Endothelial cell of umbilical vein (primary cell): Measurements from ENCODE around the gene PRPSAP1. TPM values are rescaled to one million over a fixed set of nuclear protein-coding genes. Genes with fewer than 3 reads are reported as not detected.

Experiments used
- BruUV-seq: library from RNA; stranded (reverse); fragments of 400-500 nt; replicated peaks from 2 replicates; lab custom pipeline; 2021; lab: Mats Ljungman, UMichigan
- CTCF ChIA-PET: fragments of 300-600, 350-600 bp; sonication (Branson Sonifier 250); formaldehyde crosslinking; loops from one replicate; lab custom pipeline; 2021; ENCODE audit warnings: antibody characterized with exemption, inconsistent platforms; lab: Charles Lee
- POLR2A ChIA-PET: fragments of 300-600, 350-600 bp; sonication (Branson Sonifier 250); formaldehyde crosslinking; loops from one replicate; lab custom pipeline; 2021; ENCODE audit warnings: antibody characterized with exemption, inconsistent platforms; lab: Charles Lee
- DNase-seq: peaks from one replicate; pipeline ENCODE4 v3.0.0-alpha.2; 2011; ENCODE audit warnings: low read depth, low spot score
- FAIRE-seq: peaks from 2 replicates; lab custom pipeline; 2011; peaks lifted over from hg19 to GRCh38; lab: Jason Lieb, UNC
- H2AFZ ChIP-seq: 2 replicates; pipeline ENCODE4 v1.6.0; 2012; ENCODE audit warnings: low read depth, low read length, control low read depth, inconsistent platforms
- H3K27ac ChIP-seq: 2 replicates; pipeline ENCODE4 v1.5.1; 2011; ENCODE audit warnings: low read depth, mild to moderate bottlenecking, control low read depth, low read length, moderate library complexity; ENCODE audit not compliant: insufficient read depth
- H3K27me3 ChIP-seq, 2 experiments: 2 replicates each; pipeline versions ENCODE4 v1.6.0 to v1.6.1; 2011; ENCODE audit warnings: low read length in 2 of 2, mixed read lengths in 1 of 2; ENCODE audit not compliant: control insufficient read depth in 2 of 2, insufficient read depth in 2 of 2
- H3K36me3 ChIP-seq, 2 experiments: 2 replicates in 1 of 2; 3 replicates in 1 of 2; pipeline ENCODE4 v1.5.1; 2011; ENCODE audit warnings: low read length in 2 of 2, mild to moderate bottlenecking in 1 of 2, moderate library complexity in 1 of 2; ENCODE audit not compliant: control insufficient read depth in 2 of 2, insufficient read depth in 2 of 2; ENCODE audit errors: extremely low read depth in 1 of 2
- H3K4me1 ChIP-seq: 3 replicates; pipeline ENCODE4 v1.5.1; 2011; ENCODE audit warnings: mild to moderate bottlenecking, low read length; ENCODE audit not compliant: control insufficient read depth, insufficient read depth; ENCODE audit errors: extremely low read depth
- H3K4me2 ChIP-seq: 2 replicates; pipeline ENCODE4 v1.6.1; 2011; ENCODE audit warnings: low read length, control low read depth, mixed read lengths; ENCODE audit not compliant: insufficient read depth
- H3K4me3 ChIP-seq, 3 experiments: fragments of 200-600 bp in 1 of 3; sonication (generic), shearing (Covaris generic) in 1 of 3; replicated peaks in 1 of 3; 2 replicates each; pipeline ENCODE4 v1.5.1; 2011 to 2016; ENCODE audit warnings: control low read depth in 3 of 3, low read length in 3 of 3, mild to moderate bottlenecking in 2 of 3, inconsistent platforms in 1 of 3, low read depth in 1 of 3, moderate library complexity in 1 of 3; ENCODE audit not compliant: insufficient read depth in 1 of 3
- H3K79me2 ChIP-seq: 2 replicates; pipeline ENCODE4 v1.6.0; 2012; ENCODE audit warnings: low read length, inconsistent platforms; ENCODE audit not compliant: control insufficient read depth, insufficient read depth
- H3K9ac ChIP-seq: replicated peaks from 2 replicates; pipeline ENCODE3; 2011; ENCODE audit warnings: low read length, control low read depth; ENCODE audit not compliant: insufficient read depth; ENCODE audit errors: extremely low read depth
- H3K9me1 ChIP-seq: replicated peaks from 3 replicates; pipeline ENCODE4 v1.6.0; 2011; ENCODE audit warnings: mild to moderate bottlenecking, low read length; ENCODE audit not compliant: control insufficient read depth, insufficient read depth; ENCODE audit errors: extremely low read depth
- H3K9me3 ChIP-seq: replicated peaks from 2 replicates; pipeline ENCODE4 v1.5.1; 2012; ENCODE audit warnings: low read length, inconsistent platforms; ENCODE audit not compliant: control insufficient read depth, insufficient read depth
- H4K20me1 ChIP-seq: replicated peaks from 2 replicates; pipeline ENCODE3; 2011; ENCODE audit warnings: mild to moderate bottlenecking, low read length; ENCODE audit not compliant: control insufficient read depth, insufficient read depth; ENCODE audit errors: extremely low read depth
- CTCF ChIP-seq, 2 donors: IDR thresholded peaks; 1 replicate in 1 of 2; 2 replicates in 1 of 2; pipeline ENCODE4 v1.5.1; 2011; ENCODE audit warnings: low read length in 2 of 2, mild to moderate bottlenecking in 2 of 2, moderate library complexity in 2 of 2, control low read depth in 1 of 2, inconsistent platforms in 1 of 2, low read depth in 1 of 2; ENCODE audit not compliant: insufficient read depth in 1 of 2; ENCODE audit errors: extremely low read depth in 1 of 2
- EZH2 ChIP-seq: IDR thresholded peaks from 2 replicates; pipeline ENCODE4 v1.6.1; 2012; ENCODE audit warnings: borderline replicate concordance, low read depth, mild to moderate bottlenecking, moderate library complexity, low read length, inconsistent platforms; ENCODE audit not compliant: severe bottlenecking
- FOS ChIP-seq: IDR thresholded peaks from 2 replicates; pipeline ENCODE4 v1.6.1; 2011; ENCODE audit warnings: mild to moderate bottlenecking, low read length, moderate library complexity, borderline replicate concordance; ENCODE audit not compliant: insufficient read depth
- MYC ChIP-seq: IDR thresholded peaks from one replicate; pipeline ENCODE4 v1.6.1; 2011; ENCODE audit warnings: mild to moderate bottlenecking, low read depth, low read length
- POLR2AphosphoS5 ChIP-seq: IDR thresholded peaks from 2 replicates; pipeline ENCODE4 v1.6.1; 2012; ENCODE audit warnings: low read depth, mild to moderate bottlenecking, control low read depth, low read length, moderate library complexity; ENCODE audit not compliant: insufficient read depth
- dilution Hi-C: fragments of 300-500 bp; cut with MboI; formaldehyde crosslinking; loops from one replicate; pipeline ENCODE4 v1.15.0; 2019; ENCODE audit warnings: low sequenced_read_pairs; ENCODE audit not compliant: extremely low pct_ligation_motif_present
- intact Hi-C: fragments of 100-400 bp; cut with micrococcal nuclease; formaldehyde crosslinking; loops from one replicate; pipeline ENCODE4 v1.10.0; 2022
- polyA plus RNA-seq, 4 experiments: library from polyadenylated mRNA; depleted of rRNA in 3 of 4; stranded (reverse) in 3 of 4; unstranded in 1 of 4; fragments of >200 nt; gene quantifications; 2 replicates each; pipeline versions ENCODE4 v1.2.1 to v1.2.3, GENCODE V29; 2011 to 2012; ENCODE audit warnings: missing spikeins in 1 of 4
- total RNA-seq: library from RNA; stranded (reverse); gene quantifications from 2 replicates; pipeline ENCODE4 v1.2.3, GENCODE V29; 2021
- TF ChIP-seq, protein P1 (sequence below): IDR thresholded peaks from 2 replicates; pipeline ENCODE4 v1.6.1; 2011; ENCODE audit not compliant: insufficient read depth, insufficient read length

The PRPSAP1 gene
- total and polyA plus RNA-seq, 2 donors (not counting 3 experiments of a cell fraction or from before 2014, with no cell fraction given), result 90.2 to 123 TPM

GRCh38 chr17:76367642-76368041, 13.9 kb upstream of the PRPSAP1 start:
- TF ChIP-seq, protein P1, sequence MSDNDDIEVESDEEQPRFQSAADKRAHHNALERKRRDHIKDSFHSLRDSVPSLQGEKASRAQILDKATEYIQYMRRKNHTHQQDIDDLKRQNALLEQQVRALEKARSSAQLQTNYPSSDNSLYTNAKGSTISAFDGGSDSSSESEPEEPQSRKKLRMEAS, result no peak
- TF ChIP-seq CTCF (IDR thresholded peaks at IDR 0.05; ENCODE audit: extremely low read depth in 1 of 2, insufficient read depth in 1 of 2, low read depth in 1 of 2, low read length in 2 of 2), result no peak
- TF ChIP-seq EZH2, result no peak
- no peak for TF ChIP-seq MYC
- TF ChIP-seq POLR2AphosphoS5, result no peak
- TF ChIP-seq FOS, result no peak
- Histone ChIP-seq H3K79me2 (no peaks in the 10 kb centered on the region), H3K9ac (no peak overlapping the region), H3K4me3 (no peak overlapping the region), H3K4me1 (peaks cover 25% of the 10 kb centered on the region), H3K36me3 (no peaks in the 10 kb centered on the region), H3K4me2 (no peak overlapping the region), H3K27ac (no peak overlapping the region), H3K27me3 (no peaks in the 10 kb centered on the region), H3K9me3 (no peaks in the 10 kb centered on the region), H3K9me1 (no peaks in the 10 kb centered on the region), H4K20me1 (no peaks in the 10 kb centered on the region), H2AFZ (no peak overlapping the region)
- ChIA-PET CTCF (interaction anchor here (0.9 to 1.2 kb wide), 2 partner anchors 17 to 19 kb away, joined by 3 to 4 read pairs; partner anchors contain the start of gene SPHK1), POLR2A (no interaction called here)
- FAIRE-seq (no peak), DNase-seq (no peak)
- BruUV-seq, result no TSS peak
- intact Hi-C loops (no loop called here), dilution Hi-C loops (no loop called here)
